Activated T-helper 1 cell treated with anti-CD3 and anti-CD28 coated beads, Interleukin-2, amount 50 U/mL, for 16 hours (primary cell): ENCODE results near the gene SAP130.

Experiments
- DNase-seq, 2 donors: peaks; one replicate each; pipeline ENCODE4 v3.0.0-alpha.2; 2020; ENCODE audit warnings: low read depth in 1 of 2, low spot score in 1 of 2

The SAP130 gene

DNA sequence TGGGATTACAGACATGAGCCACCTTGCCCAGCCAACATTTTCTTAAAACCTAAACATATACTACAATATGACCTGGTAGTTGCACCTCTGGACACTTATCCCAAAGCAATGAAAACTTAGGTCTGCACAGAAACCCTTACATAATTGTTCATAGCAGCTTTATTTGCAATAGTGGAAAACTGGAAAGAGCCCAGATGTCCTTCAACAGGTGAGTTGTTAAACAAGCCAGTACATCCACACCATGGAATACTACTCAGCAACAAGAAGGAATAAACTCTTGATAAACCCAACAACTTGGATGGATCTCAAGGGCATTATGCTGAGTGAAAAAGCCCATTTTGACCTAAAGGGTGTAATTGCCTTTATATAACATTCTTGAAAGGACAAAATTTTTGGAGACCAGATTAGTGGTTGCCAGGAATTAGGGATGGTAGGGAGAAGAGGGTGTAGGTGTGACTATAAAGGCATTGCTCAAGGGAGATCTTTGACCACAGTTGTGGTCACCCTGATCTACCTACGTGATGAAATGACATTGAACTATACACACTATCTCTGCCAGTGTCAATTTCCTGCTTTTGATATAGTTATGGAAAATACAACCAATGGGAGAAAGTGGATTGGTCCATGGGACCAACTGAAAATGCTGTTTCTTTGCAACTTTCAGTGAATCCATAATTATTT is 130.2 kb downstream of the SAP130 start:
- no peak for DNase-seq

DNA sequence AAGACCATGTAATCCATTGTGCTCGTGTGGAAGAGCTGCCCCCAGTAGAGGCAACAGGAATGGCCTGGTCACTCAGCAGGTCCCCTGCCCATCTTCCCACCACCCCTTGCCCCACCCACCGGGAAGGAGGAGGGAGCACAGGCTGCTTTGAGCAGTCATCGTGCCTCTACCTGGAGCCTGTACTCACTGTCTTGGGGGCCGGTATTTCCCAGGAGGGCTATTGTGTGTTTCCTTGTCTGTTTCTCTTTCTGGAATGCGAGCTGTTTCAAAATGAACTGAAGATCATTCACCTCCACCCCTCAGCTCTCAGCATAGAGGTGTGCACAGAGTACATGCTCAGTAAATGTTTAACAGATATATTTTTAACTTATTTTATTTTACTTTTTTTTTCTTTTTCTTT is 134.4 kb downstream of the SAP130 start:
- no peak for DNase-seq

DNA sequence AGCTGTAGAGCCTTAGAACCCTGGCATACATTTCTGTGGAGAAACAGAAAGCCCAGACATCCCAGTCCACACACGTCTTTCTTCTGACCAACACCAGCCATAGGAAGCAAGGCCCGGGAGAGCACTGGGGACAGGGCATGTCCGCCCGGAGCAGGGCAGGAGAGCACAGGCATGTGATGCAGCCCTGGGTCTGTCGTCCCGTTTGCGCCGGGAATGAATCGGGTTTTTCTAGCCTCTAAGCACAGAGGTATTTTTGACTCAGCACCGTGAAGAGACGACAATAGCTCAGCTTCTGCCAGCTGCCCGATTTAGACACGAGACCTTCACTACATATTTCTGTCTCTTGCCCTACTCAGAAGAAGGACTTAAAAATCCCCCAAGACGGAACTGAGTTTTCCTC is 134.8 kb downstream of the SAP130 start:
- no peak for DNase-seq

DNA sequence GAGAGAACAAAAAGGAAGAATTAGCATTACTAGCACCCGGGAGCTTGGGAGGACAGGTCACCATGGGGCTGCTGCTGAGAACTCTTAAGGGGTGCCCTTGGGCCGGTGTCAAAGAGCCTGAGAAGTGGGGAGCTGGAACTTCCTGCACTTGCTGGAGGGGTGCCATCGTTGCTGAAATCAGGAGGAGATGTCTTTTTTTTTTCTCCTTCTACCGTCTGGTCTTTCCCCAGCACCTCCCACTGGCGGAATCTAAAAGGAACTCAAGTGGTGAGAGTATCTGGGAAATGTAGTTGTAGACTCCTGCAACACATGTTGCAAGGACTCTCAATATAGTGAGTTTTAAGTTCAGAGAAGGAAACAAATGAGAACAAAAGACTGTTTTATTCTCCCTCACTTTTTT is 136.0 kb downstream of the SAP130 start:
- no peak for DNase-seq
